COLO668 (cell line): ENCODE data around the gene RPS4Y1.

Experiments
- DNase-seq: peaks from one replicate; lab custom pipeline; 2025; ENCODE audit not compliant: unreplicated experiment; lab: John Stamatoyannopoulos, UW

The RPS4Y1 gene

DNA sequence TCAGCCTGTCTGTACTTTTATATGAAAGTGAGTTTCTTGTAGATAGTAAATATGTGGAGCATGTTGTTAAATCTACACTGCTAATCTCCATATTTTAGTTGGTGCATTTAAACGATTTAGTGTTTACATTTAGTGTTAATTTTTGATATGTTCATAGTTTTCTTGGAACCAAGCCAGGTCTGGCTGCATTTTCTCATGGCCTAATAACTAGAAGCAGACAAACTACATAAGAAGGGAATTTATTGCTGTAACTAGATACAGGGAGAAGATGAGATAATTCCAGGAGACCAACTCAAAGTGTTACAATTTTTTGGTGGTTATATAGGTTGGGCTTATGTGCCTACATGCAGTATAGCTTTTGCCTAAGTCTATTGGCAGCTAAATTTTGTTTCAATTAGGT is 32.8 kb downstream of the RPS4Y1 start:
- no peak for DNase-seq

DNA sequence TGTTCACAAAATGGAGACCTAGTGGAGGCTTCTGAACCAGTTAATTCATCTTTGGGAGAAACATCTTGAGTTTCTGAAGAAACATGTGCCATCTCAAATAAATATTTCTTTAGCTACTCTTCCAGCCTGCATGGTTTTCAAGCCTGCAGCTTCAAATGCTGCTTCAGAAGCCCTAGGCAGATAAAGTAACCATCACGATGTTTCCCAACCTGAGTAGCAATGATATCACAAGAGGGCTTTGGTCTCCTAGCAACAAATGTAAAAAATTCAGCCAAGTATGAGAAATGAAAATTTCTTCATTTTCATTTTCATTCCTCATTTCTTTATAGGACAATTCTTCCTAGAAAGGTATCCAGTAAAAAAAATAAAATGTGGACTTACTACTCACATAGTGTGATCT is 42.2 kb downstream of the RPS4Y1 start:
- no peak for DNase-seq

- no peak for DNase-seq
Observed at GRCh38 chrY:2885880-2886279, 44.5 kb downstream of the RPS4Y1 start.

DNA sequence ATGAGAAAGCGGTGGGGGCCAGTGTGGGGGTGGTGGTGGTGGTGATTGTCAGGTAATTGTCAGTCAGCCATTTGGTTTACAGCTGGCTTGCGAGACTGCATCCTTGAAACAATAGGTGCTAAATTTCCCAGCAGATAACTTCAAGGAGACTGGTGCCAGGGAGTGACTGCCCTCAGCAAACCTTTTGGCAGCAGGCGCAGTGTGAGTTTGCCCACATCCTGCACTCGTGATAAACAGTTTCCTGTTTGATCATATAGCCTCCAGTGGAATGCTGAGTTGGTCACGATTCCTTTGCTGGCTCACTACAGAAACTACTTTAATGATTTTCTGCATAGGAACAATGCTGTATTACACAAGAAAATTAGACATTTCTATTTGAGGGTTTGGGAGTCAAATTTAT is 46.0 kb downstream of the RPS4Y1 start:
- DNase-seq, result no peak

DNA sequence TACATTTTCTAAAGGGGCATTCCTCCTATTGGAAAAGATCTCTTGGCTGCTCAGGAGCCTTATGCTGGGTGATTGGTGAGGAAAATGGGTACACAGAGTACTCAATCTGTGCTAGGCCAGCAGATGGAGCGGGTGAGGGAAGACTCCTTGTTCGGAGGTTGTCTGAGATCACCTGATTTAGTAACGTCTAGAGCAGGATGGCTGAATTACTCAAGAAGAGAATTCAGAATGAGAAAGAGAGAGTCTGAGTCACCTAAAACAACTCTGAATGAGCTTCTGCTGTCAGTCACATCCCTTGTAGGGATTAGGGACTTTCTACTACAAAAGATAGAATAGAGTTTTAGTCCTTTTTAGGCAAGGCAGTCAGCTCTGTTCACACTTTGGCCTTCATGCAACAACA is 46.6 kb downstream of the RPS4Y1 start:
- no peak for DNase-seq

GRCh38 chrY:2893471-2893870 is 52.1 kb downstream of the RPS4Y1 start:
- DNase-seq, result no peak

GRCh38 chrY:2896050-2896449 is 54.6 kb downstream of the RPS4Y1 start:
- no peak for DNase-seq

GRCh38 chrY:2907356-2907755 is 66.0 kb downstream of the RPS4Y1 start:
- DNase-seq, result no peak

DNA sequence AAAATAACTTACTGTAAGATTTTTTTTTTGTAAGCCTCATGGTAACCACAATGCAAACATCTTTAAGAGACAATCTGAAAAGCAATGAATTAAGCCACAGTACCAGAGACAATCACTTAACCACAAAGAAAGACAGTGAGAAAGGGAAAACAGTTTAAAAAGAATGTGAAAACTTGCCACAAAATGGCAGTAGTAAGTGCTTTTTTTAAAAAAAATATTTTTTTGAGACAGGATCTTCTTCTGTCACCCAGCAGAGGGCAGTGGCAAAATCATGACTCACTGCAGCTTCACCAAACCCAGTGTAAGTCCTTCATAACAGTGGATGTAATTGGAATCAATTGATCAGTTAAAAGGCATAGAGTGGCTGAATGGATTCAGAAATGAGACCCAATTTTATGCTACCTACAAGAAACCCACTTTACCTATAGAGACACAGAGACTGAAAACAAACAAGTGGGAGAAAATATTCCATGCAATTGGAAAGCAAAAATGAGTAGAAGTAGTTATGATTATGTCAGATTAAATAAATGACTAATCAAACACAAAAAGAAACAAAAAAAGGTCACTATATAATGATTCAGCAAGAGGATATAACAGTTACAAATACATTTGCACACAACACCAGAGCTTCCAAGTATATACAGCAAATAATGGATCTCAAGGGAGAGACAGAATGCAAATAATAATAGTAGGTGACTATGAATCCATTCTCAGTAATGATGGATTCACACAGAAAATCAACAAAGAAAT is 71.8 kb downstream of the RPS4Y1 start:
- no peak for DNase-seq
